LNCAP (cell line): ENCODE measurements around the gene C13orf46.

Source experiments
- CTCF ChIP-seq: fragments of 450-650 bp; IDR thresholded peaks from 2 replicates; pipeline ENCODE4 v1.5.1; 2017; ENCODE audit warnings: mild to moderate bottlenecking

Gene C13orf46

DNA sequence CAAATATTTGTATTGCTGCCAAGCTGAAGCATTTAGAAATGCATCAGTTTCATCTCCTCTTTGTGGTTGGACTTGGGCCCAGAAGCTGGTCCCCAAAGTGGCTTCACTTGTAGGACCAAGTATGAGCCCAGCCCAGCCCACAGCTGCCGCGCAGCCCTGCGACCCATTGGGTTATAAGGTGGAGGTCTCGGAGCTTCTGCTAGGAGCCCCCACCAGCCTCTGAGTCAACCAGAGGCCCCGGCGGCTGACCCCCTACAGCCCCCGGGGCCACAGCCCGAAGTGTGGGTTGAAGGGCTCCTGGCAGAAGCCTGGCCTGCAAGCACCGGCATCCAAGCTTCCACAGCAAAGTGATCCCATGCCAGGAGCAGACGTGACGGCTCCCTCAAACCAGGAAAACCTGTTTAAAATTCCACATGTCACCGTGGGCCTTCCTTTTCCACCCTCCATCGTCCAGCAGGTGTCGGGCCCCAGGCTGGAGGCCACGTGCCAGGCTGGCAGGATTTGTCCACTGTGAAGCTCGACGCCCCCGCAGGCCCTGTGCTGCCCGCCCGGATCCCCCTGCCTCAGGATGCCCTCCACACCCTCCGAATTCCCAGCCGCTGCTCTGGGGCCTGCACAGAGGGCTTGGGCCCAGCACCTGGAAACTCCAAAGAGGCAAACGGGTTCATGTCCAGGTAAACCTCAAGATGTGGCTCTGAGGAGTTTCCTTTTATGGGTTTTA, 54.7 kb downstream of the C13orf46 start:
- TF ChIP-seq CTCF, result no peak

GRCh38 chr13:113918580-113918979, 55.3 kb downstream of the C13orf46 start:
- TF ChIP-seq CTCF, result no peak

DNA sequence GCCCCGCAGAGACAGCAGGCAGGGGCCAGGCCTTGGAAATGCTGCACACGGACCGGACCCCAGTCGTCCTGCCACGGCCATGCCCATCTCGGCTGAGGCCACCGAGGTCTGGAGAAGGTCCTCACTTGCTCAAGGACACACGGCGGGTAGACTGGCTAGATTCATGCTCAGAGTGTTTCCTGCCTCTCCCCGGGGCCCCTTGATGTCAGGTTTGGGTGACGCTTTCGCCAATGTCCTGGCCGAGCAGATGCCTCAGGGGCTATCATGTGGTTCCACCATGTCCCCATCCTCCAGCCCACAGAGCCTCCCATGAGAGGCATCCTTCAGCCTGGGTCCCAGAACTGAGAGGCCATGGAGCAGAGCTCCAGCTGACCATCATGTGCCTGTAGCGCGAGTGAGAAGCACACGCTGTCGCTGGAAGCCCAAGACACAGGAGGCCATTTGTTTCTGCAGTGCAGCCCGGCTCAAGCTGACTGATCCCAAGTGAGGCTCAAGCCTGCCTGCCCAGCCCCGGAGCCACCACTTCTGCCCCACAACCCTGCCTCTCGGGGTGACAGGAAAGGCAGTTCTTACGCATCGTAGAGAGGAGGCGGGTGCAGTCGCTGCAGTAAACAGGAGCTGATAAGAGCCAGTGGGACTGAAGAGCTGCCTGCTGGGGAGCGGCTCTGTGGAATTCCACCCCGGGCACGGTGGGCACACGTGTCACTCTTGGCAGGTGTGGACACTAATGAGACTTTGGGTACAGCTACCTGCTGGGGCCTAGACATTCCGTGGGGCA, 56.1 kb downstream of the C13orf46 start:
- no peak for TF ChIP-seq CTCF

DNA sequence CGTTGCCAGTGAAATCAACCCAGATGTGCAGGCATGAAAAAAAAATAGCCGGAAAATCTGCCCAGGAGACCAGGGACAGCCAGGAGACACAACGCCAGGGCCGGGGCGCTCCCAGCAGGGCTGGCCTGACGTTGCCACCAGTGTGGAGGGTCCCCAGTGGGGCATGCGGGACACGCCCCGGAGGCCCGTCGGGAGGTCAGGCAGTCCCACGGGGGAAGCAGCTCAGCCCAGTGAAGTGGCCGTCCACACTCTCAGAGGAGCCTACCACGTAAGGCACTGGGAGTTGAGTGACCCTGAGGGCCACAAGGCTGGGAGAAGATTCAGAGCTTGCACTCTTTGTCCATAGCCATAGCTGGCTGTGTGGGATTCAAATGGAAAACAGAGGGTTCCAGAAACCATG, 56.8 kb downstream of the C13orf46 start:
- TF ChIP-seq CTCF, result no peak

DNA sequence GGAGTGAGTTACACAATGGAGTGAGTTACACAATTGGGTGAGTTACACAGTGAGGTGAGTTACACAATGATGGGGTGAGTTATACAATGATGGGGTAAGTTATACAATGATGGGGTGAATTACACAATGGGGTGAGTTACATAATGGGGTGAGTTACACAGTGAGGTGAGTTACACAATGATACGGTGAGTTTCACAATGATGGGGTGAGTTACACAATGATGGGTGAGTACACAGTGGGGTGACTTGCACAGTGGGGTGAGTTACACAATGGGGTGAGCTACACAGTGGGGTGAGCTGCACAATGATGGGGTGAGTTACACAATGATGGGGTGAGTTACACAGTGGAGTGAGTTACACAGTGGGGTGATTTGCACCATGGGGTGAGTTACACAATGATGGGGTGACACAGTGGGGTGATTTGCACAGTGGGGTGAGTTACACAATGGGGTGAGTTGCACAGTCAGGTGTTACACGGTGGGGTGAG, 57.5 kb downstream of the C13orf46 start:
- TF ChIP-seq CTCF, result no peak

GRCh38 chr13:113915786-113916329, 58.0 kb downstream of the C13orf46 start:
- no peak for TF ChIP-seq CTCF

GRCh38 chr13:113915012-113915763, 58.7 kb downstream of the C13orf46 start:
- TF ChIP-seq CTCF, result no peak
